BE2C (cell line): ENCODE measurements around the gene TMCC3.

Experiments
- DNase-seq: peaks from one replicate; pipeline ENCODE4 v3.0.0-alpha.2; 2020
- H3K27me3 ChIP-seq: fragments of 250-450 bp; sonication (Bioruptor Pico); 2 replicates; pipeline ENCODE4 v1.5.1; 2020; ENCODE audit warnings: mild to moderate bottlenecking
- H3K36me3 ChIP-seq: fragments of 250-450 bp; sonication (Bioruptor Pico); 2 replicates; pipeline ENCODE4 v1.5.1; 2020; ENCODE audit warnings: mild to moderate bottlenecking
- H3K4me1 ChIP-seq: fragments of 250-450 bp; sonication (Bioruptor Pico); 2 replicates; pipeline ENCODE4 v1.5.1; 2020
- H3K4me3 ChIP-seq: 2 replicates; pipeline ENCODE4 v1.5.1; 2011; ENCODE audit warnings: low read depth, low read length
- H3K9me3 ChIP-seq: fragments of 250-450 bp; sonication (Bioruptor Pico); 2 replicates; pipeline ENCODE4 v1.5.1; 2020
- TF ChIP-seq, protein P1 (sequence below): IDR thresholded peaks from 2 replicates; pipeline ENCODE4 v1.5.1; 2012; ENCODE audit warnings: mild to moderate bottlenecking, low read depth, low read length

TMCC3 gene

DNA sequence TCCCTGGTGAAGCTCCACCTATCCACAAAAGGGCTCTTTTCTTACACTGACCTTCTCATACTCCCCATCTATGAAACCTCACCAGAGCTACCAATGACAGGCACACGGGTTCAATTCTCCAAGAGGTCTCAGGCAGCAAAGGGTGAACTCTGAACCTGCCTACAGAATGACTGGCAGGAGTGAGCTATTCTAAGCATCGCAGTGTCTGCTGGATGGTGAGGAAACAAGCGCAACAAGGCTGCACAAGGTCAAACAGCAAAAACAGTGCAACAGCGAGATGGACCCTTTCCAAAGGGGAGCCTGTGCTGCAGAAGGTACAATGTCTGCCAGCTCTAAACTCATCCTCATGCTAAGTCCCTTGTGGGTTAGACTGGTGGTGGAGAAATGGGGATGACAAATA, 22.0 kb downstream of the TMCC3 start:
- no peak for DNase-seq
- H3K4me1 ChIP-seq, result no peaks in the 10 kb centered on the region
- no peak overlapping the region for H3K4me3 ChIP-seq
- H3K9me3 ChIP-seq, result no peaks in the 10 kb centered on the region
- H3K27me3 ChIP-seq, result no peaks in the 10 kb centered on the region
- no peaks in the 10 kb centered on the region for H3K36me3 ChIP-seq
- TF ChIP-seq, protein P1, sequence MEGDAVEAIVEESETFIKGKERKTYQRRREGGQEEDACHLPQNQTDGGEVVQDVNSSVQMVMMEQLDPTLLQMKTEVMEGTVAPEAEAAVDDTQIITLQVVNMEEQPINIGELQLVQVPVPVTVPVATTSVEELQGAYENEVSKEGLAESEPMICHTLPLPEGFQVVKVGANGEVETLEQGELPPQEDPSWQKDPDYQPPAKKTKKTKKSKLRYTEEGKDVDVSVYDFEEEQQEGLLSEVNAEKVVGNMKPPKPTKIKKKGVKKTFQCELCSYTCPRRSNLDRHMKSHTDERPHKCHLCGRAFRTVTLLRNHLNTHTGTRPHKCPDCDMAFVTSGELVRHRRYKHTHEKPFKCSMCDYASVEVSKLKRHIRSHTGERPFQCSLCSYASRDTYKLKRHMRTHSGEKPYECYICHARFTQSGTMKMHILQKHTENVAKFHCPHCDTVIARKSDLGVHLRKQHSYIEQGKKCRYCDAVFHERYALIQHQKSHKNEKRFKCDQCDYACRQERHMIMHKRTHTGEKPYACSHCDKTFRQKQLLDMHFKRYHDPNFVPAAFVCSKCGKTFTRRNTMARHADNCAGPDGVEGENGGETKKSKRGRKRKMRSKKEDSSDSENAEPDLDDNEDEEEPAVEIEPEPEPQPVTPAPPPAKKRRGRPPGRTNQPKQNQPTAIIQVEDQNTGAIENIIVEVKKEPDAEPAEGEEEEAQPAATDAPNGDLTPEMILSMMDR, result no peak

DNA sequence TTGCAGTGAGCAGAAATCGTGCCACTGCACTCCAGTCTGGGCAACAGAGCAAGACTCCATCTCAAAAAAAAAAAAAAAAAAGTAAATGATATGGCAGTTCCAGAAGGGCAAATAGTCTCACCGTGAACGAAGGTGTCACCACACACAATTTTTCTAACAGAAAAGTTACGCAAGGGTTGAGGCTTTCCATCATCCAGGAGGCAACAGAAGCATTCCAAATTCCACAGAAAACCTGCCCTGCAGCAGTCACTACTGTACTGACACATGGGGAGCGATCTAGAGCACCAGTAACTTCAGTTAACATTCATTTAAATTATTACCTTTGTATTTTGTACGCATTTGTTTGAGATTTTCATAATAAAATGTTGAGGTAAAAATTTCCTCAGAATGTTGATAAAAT, 24.8 kb downstream of the TMCC3 start:
- Histone ChIP-seq H3K27me3 (no peaks in the 10 kb centered on the region), H3K36me3 (no peaks in the 10 kb centered on the region), H3K4me1 (no peaks in the 10 kb centered on the region; the same call in 1 of the 2 replicates), H3K9me3 (no peaks in the 10 kb centered on the region), H3K4me3 (no peak overlapping the region)
- TF ChIP-seq, protein P1, result no peak
- DNase-seq, result no peak

DNA sequence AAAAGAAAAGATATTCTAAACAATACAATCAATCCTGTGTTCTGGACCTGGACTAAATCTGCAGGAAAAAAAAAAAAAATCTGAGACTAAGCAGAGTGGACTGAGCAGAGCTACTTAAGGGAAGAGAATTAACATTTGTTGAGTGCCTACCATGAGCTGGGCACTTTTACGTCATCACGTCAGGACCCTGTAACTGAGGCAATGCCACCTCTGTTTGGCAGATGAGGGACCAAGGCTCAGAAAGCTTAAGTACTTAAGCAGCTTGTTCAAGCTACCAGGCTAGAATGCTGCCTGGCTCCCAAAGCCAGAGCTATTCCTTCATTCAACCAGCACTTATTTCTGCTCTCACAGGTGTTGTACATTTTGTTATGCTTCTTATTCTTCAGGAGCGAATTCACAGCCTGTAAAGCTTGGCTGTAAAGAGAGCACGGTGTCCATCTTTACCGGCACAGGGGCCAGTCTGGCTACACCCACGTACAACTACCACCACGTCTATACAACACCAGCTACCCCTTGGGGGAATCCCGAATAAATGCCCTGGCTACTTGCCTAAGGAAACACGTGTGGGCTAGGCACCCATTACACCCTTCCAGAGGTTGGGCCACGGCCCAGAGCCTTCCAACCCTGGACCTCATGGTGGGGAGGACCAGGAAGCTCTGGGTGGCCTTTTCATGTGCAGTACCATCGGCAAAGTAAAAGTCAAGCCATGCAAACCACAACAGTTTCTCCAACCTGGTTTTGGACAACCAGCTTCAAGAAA, 27.0 kb downstream of the TMCC3 start:
- H3K27me3 ChIP-seq, result no peaks in the 10 kb centered on the region
- no peak for DNase-seq
- TF ChIP-seq, protein P1, result no peak
- H3K4me3 ChIP-seq, result no peak overlapping the region
- H3K9me3 ChIP-seq, result no peaks in the 10 kb centered on the region
- no peaks in the 10 kb centered on the region; the same call in 1 of the 2 replicates for H3K4me1 ChIP-seq
- H3K36me3 ChIP-seq, result no peaks in the 10 kb centered on the region

DNA sequence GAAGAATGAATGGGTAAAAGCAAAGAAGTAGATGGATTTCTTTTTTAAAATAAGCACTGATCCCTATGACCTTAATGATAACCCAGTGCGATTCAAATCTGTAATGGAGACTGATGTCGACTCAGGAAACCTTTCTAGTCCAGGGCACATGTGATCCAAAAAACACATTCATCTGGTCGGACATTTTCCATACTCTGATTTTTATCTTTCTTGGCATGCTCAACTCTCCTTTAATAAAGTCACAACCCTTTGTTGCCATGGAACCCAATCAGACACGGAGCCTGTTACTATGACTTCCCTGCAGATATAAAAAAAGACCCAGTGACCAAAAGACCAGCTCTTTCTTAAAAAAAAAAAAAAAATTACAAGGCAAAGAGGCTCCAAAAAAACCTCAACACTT, 27.9 kb downstream of the TMCC3 start:
- H3K4me3 ChIP-seq, result no peak overlapping the region
- no peak for DNase-seq
- TF ChIP-seq, protein P1, result no peak
- H3K9me3 ChIP-seq, result no peaks in the 10 kb centered on the region
- no peaks in the 10 kb centered on the region for H3K36me3 ChIP-seq
- H3K27me3 ChIP-seq, result no peaks in the 10 kb centered on the region
- no peaks in the 10 kb centered on the region; the same call in 1 of the 2 replicates for H3K4me1 ChIP-seq

DNA sequence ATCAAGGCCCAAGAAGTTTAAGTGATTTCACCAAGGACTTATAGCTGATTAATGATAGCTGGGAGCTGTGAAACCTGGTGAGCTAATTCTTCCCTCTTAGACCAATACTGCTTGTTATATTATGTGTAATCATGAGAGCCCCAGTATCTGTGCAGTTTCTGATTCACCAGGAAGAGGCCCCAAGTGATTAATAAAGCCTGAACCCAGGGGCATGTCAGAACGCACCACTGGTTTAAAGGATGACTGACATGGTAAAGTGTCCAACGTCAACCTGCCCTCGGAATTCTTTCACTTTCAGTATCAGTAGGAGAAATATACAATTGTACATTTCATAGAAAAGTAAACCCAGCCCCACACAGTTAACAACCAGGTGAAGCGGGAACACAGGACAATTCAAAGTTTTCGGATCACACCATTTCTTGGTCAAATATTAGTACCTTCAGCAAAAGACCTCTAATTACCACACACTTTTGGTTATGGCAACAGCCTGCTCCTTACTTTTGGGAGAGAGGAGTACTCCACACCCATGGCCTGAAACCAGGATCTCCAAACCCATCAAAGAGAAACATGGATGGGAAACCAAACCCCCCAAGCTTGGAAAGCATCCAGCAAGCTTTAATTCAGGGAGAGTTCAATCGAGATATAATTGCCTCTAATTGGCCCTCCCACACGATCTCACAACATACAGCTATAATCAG, 28.5 kb downstream of the TMCC3 start:
- H3K4me1 ChIP-seq, result no peaks in the 10 kb centered on the region; the same call in 1 of the 2 replicates
- no peaks in the 10 kb centered on the region for H3K27me3 ChIP-seq
- DNase-seq, result no peak
- no peak overlapping the region for H3K4me3 ChIP-seq
- no peaks in the 10 kb centered on the region for H3K36me3 ChIP-seq
- TF ChIP-seq, protein P1, result no peak
- H3K9me3 ChIP-seq, result no peaks in the 10 kb centered on the region

DNA sequence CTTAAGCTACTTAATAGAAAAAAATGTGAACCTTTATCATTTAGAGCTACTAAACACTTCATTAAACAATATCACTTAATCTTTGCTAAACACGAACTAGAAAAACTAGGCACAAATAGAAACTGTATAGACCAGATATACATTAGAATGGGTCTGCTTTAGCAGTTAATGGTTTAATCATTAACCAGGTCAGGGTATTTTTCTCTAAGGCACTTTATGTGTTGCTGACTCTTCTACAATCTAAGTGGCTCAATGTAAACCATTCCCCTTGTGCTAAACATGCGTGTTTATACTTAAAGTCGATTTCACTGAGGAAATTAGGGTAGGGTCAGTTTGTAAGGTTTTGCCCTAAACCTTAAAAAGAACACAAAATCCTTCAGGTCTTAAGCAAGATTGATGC, 29.7 kb downstream of the TMCC3 start:
- no peak for DNase-seq
- H3K27me3 ChIP-seq, result no peaks in the 10 kb centered on the region
- no peaks in the 10 kb centered on the region for H3K9me3 ChIP-seq
- H3K36me3 ChIP-seq, result no peaks in the 10 kb centered on the region
- H3K4me1 ChIP-seq, result no peaks in the 10 kb centered on the region; the same call in 1 of the 2 replicates
- TF ChIP-seq, protein P1, result no peak
- H3K4me3 ChIP-seq, result no peak overlapping the region
